Activated CD8-positive, alpha-beta memory T cell treated with anti-CD3 and anti-CD28 coated beads, Interleukin-2, amount 50 U/mL, for 4 hours (primary cell): ENCODE measurements around the gene PHF2.
"Not testable (repeated sequence)": the region's sequence is repeated elsewhere in the genome, so short reads cannot be mapped to it uniquely, and the experiment has no call there.

Experiments
- DNase-seq: peaks from one replicate; pipeline ENCODE4 v3.0.0-alpha.2; 2020

PHF2 gene

GRCh38 chr9:93655621-93656425 is 79.4 kb downstream of the PHF2 start:
- DNase-seq = peak; percentile 11

GRCh38 chr9:93656426-93657239 is 80.2 kb downstream of the PHF2 start:
- DNase-seq = peak; percentile 5

- DNase-seq = peak; percentile 10
Measured at GRCh38 chr9:93657331-93658111, 81.1 kb downstream of the PHF2 start.

GRCh38 chr9:93658184-93658925 is 82.0 kb downstream of the PHF2 start:
- peak; percentile 12 for DNase-seq

- DNase-seq = peak; percentile 10
Measured at GRCh38 chr9:93659044-93659836, 82.9 kb downstream of the PHF2 start.

- DNase-seq = peak; percentile 5
Measured at GRCh38 chr9:93659837-93660177, 83.4 kb downstream of the PHF2 start.

- DNase-seq = peak; percentile 8
Measured at GRCh38 chr9:93660352-93661046, 84.1 kb downstream of the PHF2 start.

- DNase-seq = no peak
Measured at GRCh38 chr9:93661591-93661990, 85.2 kb downstream of the PHF2 start.

GRCh38 chr9:93662016-93662638 is 85.7 kb downstream of the PHF2 start:
- DNase-seq = no peak

- DNase-seq = peak; percentile 1
Measured at GRCh38 chr9:93662952-93663572, 86.7 kb downstream of the PHF2 start.

- peak; percentile 10 for DNase-seq
Measured at GRCh38 chr9:93663877-93664548, 87.6 kb downstream of the PHF2 start.

- DNase-seq = no peak
Measured at GRCh38 chr9:93664549-93665120, 88.3 kb downstream of the PHF2 start.

- DNase-seq = peak; percentile 7
Measured at GRCh38 chr9:93665128-93665636, 88.8 kb downstream of the PHF2 start.

- DNase-seq = peak; percentile 12
Measured at GRCh38 chr9:93665637-93666438, 89.5 kb downstream of the PHF2 start.

- not testable (repeated sequence) for DNase-seq
Measured at GRCh38 chr9:93666439-93666784, 90.0 kb downstream of the PHF2 start.

GRCh38 chr9:93667006-93667405 is 90.6 kb downstream of the PHF2 start:
- peak; percentile 12 for DNase-seq

GRCh38 chr9:93667627-93668026 is 91.2 kb downstream of the PHF2 start:
- DNase-seq = peak; percentile 5

- peak; percentile 4 for DNase-seq
Measured at GRCh38 chr9:93668261-93668871, 92.0 kb downstream of the PHF2 start.
